PFSK-1 (cell line): Measurements from ENCODE around the gene ISL2.
A peak's percentile ranks its signal among the peaks of the same experiment; 100 is the strongest.

ENCODE experiments used
- FOXP2 ChIP-seq: optimal IDR thresholded peaks from 2 replicates; pipeline ENCODE3; 2011; ENCODE audit warnings: borderline replicate concordance, control low read depth, inconsistent platforms; ENCODE audit not compliant: insufficient read depth; ENCODE audit errors: extremely low read length, extremely low read depth
- POLR2AphosphoS5 ChIP-seq: IDR thresholded peaks from 2 replicates; pipeline ENCODE4 v1.6.1; 2012; ENCODE audit warnings: low read depth, mild to moderate bottlenecking, control low read depth, low read length, moderate library complexity
- SIN3A ChIP-seq: IDR thresholded peaks from 2 replicates; pipeline ENCODE4 v1.6.1; 2012; ENCODE audit warnings: mild to moderate bottlenecking, low read length, moderate library complexity, borderline replicate concordance; ENCODE audit not compliant: insufficient read depth
- TAF1 ChIP-seq: IDR thresholded peaks from 2 replicates; pipeline ENCODE4 v1.6.1; 2012; ENCODE audit warnings: low read length, control low read depth, borderline replicate concordance; ENCODE audit not compliant: insufficient read depth
- TF ChIP-seq, protein P1 (sequence below), 2 experiments: IDR thresholded peaks; 2 replicates each; pipeline versions ENCODE4 v1.6.1 to v1.8.0; 2011 to 2012; ENCODE audit warnings: low read depth in 2 of 2, low read length in 2 of 2, control low read depth in 1 of 2, inconsistent platforms in 1 of 2, mild to moderate bottlenecking in 1 of 2, moderate library complexity in 1 of 2; ENCODE audit not compliant: insufficient read depth in 1 of 2

ISL2 gene

DNA sequence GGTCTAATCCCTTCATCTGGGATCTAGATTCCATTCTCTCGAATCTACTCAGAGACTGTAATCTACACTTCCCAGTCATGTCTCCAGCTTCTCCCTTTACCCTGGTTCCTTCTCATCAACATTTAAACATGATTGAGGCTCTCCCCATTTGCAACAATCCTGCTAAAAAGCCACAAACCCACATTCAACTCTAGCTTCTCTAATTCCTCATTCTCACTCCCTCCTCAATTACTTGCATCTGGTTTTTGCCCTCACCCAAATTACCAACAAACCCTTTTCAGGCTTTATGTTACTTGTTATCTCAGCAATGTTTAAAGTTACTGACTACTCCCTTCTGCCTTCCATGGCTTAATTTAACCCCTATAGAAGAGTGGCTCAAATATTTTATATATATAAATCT lies 36.8 kb upstream of the ISL2 start:
- TF ChIP-seq SIN3A (no peak), POLR2AphosphoS5 (no peak), TAF1 (no peak), FOXP2 (no peak)
- TF ChIP-seq, protein P1, sequence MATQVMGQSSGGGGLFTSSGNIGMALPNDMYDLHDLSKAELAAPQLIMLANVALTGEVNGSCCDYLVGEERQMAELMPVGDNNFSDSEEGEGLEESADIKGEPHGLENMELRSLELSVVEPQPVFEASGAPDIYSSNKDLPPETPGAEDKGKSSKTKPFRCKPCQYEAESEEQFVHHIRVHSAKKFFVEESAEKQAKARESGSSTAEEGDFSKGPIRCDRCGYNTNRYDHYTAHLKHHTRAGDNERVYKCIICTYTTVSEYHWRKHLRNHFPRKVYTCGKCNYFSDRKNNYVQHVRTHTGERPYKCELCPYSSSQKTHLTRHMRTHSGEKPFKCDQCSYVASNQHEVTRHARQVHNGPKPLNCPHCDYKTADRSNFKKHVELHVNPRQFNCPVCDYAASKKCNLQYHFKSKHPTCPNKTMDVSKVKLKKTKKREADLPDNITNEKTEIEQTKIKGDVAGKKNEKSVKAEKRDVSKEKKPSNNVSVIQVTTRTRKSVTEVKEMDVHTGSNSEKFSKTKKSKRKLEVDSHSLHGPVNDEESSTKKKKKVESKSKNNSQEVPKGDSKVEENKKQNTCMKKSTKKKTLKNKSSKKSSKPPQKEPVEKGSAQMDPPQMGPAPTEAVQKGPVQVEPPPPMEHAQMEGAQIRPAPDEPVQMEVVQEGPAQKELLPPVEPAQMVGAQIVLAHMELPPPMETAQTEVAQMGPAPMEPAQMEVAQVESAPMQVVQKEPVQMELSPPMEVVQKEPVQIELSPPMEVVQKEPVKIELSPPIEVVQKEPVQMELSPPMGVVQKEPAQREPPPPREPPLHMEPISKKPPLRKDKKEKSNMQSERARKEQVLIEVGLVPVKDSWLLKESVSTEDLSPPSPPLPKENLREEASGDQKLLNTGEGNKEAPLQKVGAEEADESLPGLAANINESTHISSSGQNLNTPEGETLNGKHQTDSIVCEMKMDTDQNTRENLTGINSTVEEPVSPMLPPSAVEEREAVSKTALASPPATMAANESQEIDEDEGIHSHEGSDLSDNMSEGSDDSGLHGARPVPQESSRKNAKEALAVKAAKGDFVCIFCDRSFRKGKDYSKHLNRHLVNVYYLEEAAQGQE (IDR thresholded peaks at IDR 0.05; ENCODE audit: insufficient read depth in 1 of 2, low read depth in 2 of 2, low read length in 2 of 2): no peak

DNA sequence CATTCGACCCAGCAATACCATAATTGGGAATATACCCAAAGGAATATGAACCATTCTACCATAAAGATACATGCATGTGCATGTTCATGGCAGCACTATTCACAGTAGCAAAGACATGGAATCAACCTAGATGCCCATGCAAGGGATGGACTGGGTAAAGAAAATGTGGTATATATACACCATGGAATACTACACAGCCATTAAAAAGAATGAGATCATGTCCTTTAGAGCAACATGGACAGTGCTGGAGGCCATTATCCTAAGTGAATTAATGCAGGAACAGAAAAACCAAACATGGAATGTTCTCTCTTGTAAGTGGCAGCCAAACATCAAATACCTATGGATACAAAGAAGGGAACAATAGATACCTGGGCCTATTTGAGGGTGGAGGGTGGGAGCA lies 32.7 kb upstream of the ISL2 start:
- TF ChIP-seq, protein P1 (IDR thresholded peaks at IDR 0.05; ENCODE audit: insufficient read depth in 1 of 2, low read depth in 2 of 2, low read length in 2 of 2): no peak
- no peak for TF ChIP-seq SIN3A
- TF ChIP-seq TAF1: no peak
- TF ChIP-seq FOXP2: no peak
- TF ChIP-seq POLR2AphosphoS5: no peak

DNA sequence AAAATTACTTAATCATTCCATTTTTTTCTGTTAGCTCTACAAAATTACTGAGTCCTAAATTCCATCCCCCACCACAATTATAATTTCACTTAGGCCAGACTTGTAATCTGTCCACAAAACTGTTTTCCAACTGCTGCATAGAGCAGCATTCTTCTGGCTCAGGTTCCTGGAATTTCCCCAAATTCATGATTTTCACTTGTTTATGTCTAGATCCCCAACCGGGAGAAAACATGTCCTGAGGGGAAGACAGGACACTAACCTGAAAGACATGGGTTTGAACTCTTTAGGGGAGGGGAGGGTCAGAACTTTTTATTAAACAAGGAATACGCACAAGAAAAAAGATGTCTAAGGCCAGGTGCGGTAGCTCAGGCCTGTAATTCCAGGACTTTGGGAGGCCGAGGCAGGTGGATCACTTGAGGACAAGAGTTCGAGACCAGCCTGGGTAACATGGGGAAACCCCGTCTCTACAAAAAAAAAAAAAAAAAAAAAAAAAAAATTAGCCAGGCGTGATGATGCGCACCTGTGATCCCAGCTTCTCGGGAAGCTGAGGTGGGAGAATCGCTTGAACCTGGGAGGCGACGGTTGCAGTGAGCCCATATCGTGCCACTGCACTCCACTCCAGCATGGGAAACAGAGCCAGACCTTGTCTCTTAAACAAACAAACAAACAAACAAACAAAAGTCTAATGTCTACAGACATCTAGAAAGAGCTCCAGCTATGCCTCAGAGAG lies 26.8 kb upstream of the ISL2 start:
- TF ChIP-seq TAF1: no peak
- TF ChIP-seq POLR2AphosphoS5: no peak
- no peak for TF ChIP-seq FOXP2
- no peak for TF ChIP-seq SIN3A
- TF ChIP-seq, protein P1 (IDR thresholded peaks at IDR 0.05; ENCODE audit: insufficient read depth in 1 of 2, low read depth in 2 of 2, low read length in 2 of 2): no peak

DNA sequence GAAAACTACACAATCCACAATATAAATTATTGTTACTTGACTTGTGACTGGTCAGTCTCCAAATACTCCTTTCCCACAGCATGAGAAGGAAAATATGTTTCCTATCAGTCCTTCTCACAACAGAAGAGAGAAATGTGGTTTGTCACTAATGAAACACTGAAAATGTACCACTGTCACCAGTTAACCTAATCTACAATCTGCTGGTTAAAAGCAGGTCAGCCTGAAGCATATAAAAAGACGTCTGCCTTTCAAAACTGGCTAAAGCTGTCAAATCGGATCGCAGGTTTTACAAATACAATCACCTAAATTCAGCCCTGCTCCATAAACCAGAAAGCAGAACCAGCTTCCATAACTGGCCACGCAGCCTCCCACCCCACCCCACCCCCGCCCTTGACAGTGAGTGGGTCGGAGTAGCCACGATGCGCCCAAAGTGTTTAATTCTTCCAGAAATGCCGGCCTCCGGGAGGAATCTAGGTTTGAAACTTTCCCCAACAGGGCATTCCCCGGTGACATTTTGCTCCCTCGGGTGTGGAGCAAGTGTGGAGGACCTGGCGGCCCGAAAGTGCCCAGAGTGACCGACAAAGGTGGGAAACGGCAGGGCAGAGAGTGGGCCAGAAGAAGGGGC lies 26.0 kb upstream of the ISL2 start:
- no peak for TF ChIP-seq TAF1
- TF ChIP-seq, protein P1 (IDR thresholded peaks at IDR 0.05; ENCODE audit: insufficient read depth in 1 of 2, low read depth in 2 of 2, low read length in 2 of 2): peak in 1 of 2 experiments; percentile 3; a peak in 1 of 4 replicates
